Measurements from ENCODE around the gene TAB3. TPM values are rescaled to one million over a fixed set of nuclear protein-coding genes. Genes with fewer than 3 reads are reported as not detected.

Gene TAB3
- total RNA-seq, 1 experiment from 2014 or later, result 28.4 TPM

GRCh38 chrX:30795981-30796958 lies 92.8 kb downstream of the TAB3 start:
- ChIA-PET POLR2A (no interaction called here), CTCF (no interaction called here)
- peaks cover 42% of the 10 kb centered on the region for H3K9me3 Mint-ChIP-seq (ENCODE audit: unreplicated experiment)
- peaks cover 4% of the 10 kb centered on the region for H3K36me3 Mint-ChIP-seq (ENCODE audit: insufficient read depth, unreplicated experiment)
- no peaks in the 10 kb centered on the region for H3K27me3 Mint-ChIP-seq (ENCODE audit: insufficient read depth, unreplicated experiment)
- no peak overlapping the region for H3K4me3 Mint-ChIP-seq (ENCODE audit: unreplicated experiment)
- no peak for DNase-seq (ENCODE audit: unreplicated experiment)
- no TSS peak for BruUV-seq (replicated peaks)
- TF ChIP-seq CTCF (IDR thresholded peaks at IDR 0.05; ENCODE audit: unreplicated experiment), result no peak
- no peak overlapping the region for H3K27ac Mint-ChIP-seq (ENCODE audit: low read depth, unreplicated experiment)
- intact Hi-C loops (cut with micrococcal nuclease), result no loop called here
- no peaks in the 10 kb centered on the region for H3K4me1 Mint-ChIP-seq (ENCODE audit: insufficient read depth, unreplicated experiment)

DNA sequence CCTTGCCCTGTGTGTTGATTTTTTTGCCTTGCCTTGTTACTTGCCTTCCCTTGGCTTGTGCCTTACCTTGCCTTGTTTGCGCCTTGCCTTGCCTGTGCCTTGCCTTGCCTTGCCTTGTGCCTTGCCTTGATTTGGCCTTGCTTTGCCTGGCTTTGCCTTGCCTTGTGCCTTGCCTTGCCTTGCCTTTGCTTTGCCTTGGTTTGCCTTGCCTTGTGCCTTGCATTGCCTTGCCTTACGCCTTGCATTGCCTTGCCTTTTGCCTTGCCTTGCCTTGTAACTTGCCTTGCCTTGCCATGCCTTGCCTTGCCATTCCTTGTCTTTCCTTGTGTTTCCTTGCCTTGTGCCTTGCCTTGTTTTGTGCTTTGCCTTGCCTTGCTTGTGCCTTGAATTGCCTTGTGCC lies 94.6 kb downstream of the TAB3 start:
- POLR2A ChIA-PET, result no interaction called here
- H3K4me1 Mint-ChIP-seq (ENCODE audit: insufficient read depth, unreplicated experiment), result no peaks in the 10 kb centered on the region
- H3K9me3 Mint-ChIP-seq (ENCODE audit: unreplicated experiment), result peaks cover 49% of the 10 kb centered on the region
- no peaks in the 10 kb centered on the region for H3K27me3 Mint-ChIP-seq (ENCODE audit: insufficient read depth, unreplicated experiment)
- no TSS peak for BruUV-seq (replicated peaks)
- TF ChIP-seq CTCF (IDR thresholded peaks at IDR 0.05; ENCODE audit: unreplicated experiment), result no peak
- no peak overlapping the region for H3K4me3 Mint-ChIP-seq (ENCODE audit: unreplicated experiment)
- H3K27ac Mint-ChIP-seq (ENCODE audit: low read depth, unreplicated experiment), result no peak overlapping the region
- intact Hi-C loops (cut with micrococcal nuclease), result no loop called here
- peaks cover 6% of the 10 kb centered on the region for H3K36me3 Mint-ChIP-seq (ENCODE audit: insufficient read depth, unreplicated experiment)
- CTCF ChIA-PET, result no interaction called here
- no peak for DNase-seq (ENCODE audit: unreplicated experiment)

DNA sequence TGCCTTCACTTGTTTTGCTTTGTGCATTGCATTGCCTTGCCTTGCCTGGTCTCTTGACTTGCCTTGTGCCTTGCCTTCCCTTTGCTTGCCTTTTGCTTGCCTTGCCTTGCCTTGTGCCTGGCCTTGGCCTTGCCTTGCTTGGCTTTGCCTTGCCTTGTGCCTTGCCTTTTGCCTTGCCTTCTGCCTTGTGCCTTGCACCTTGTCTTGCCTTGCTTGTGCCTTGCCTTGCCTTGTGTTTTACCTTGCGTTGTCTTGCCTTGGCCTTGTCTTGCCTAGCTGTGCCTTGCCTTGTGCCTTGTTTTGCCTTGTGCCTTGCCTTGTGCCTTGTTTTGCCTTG lies 95.3 kb downstream of the TAB3 start:
- no peaks in the 10 kb centered on the region for H3K27me3 Mint-ChIP-seq (ENCODE audit: insufficient read depth, unreplicated experiment)
- no peak overlapping the region for H3K27ac Mint-ChIP-seq (ENCODE audit: low read depth, unreplicated experiment)
- ChIA-PET CTCF (no interaction called here), POLR2A (no interaction called here)
- H3K4me1 Mint-ChIP-seq (ENCODE audit: insufficient read depth, unreplicated experiment), result no peaks in the 10 kb centered on the region
- peaks cover 49% of the 10 kb centered on the region for H3K9me3 Mint-ChIP-seq (ENCODE audit: unreplicated experiment)
- no peak for DNase-seq (ENCODE audit: unreplicated experiment)
- no peak overlapping the region for H3K4me3 Mint-ChIP-seq (ENCODE audit: unreplicated experiment)
- H3K36me3 Mint-ChIP-seq (ENCODE audit: insufficient read depth, unreplicated experiment), result peaks cover 6% of the 10 kb centered on the region
- BruUV-seq (replicated peaks), result no TSS peak
- no peak for TF ChIP-seq CTCF (IDR thresholded peaks at IDR 0.05; ENCODE audit: unreplicated experiment)
- intact Hi-C loops (cut with micrococcal nuclease), result no loop called here

GRCh38 chrX:30793075-30793766 lies 95.8 kb downstream of the TAB3 start:
- peaks cover 49% of the 10 kb centered on the region for H3K9me3 Mint-ChIP-seq (ENCODE audit: unreplicated experiment)
- no peaks in the 10 kb centered on the region for H3K27me3 Mint-ChIP-seq (ENCODE audit: insufficient read depth, unreplicated experiment)
- POLR2A ChIA-PET, result no interaction called here
- no peak for TF ChIP-seq CTCF (IDR thresholded peaks at IDR 0.05; ENCODE audit: unreplicated experiment)
- intact Hi-C loops (cut with micrococcal nuclease), result no loop called here
- peaks cover 6% of the 10 kb centered on the region for H3K36me3 Mint-ChIP-seq (ENCODE audit: insufficient read depth, unreplicated experiment)
- BruUV-seq (replicated peaks), result no TSS peak
- no peak for DNase-seq (ENCODE audit: unreplicated experiment)
- no peaks in the 10 kb centered on the region for H3K4me1 Mint-ChIP-seq (ENCODE audit: insufficient read depth, unreplicated experiment)
- no peak overlapping the region for H3K27ac Mint-ChIP-seq (ENCODE audit: low read depth, unreplicated experiment)
- CTCF ChIA-PET, result no interaction called here
- no peak overlapping the region for H3K4me3 Mint-ChIP-seq (ENCODE audit: unreplicated experiment)
